Measurements from ENCODE around the gene ZNF286A. TPM values are rescaled to one million over a fixed set of nuclear protein-coding genes. Genes with fewer than 3 reads are reported as not detected.
"Not testable (repeated sequence)": the region's sequence is repeated elsewhere in the genome, so short reads cannot be mapped to it uniquely, and the experiment has no call there.

ZNF286A gene
- 10 to 100 TPM in 3 of 4 donors, 1 to 10 TPM in 1; 8.3 to 25.7 (median 22.9) TPM for total RNA-seq
- polyA plus RNA-seq = 10 to 100 TPM in 1 of 3 donors, 1 to 10 TPM in 2; 6.0 to 14.4 (median 7.9) TPM

- H3K4me1 ChIP-seq; intact Hi-C loops (cut with DNase I): not testable (repeated sequence)
- WGBS, 2 donors = 0% methylated on average over 44 of the region's 44 CpGs
These were observed at the start of gene ZNF286A for GRCh38 chr17:15699413-15699924. TSS of gene ZNF286A (plus strand) at chr17:15699752. CDS start at chr17:15700330, 578 bp downstream.

GRCh38 chr17:15649861-15650421 lies 49.6 kb upstream of the ZNF286A start:
- WGBS, 2 donors = 5 to 32% methylated on average over 6 of the region's 6 CpGs
- intact Hi-C loops (cut with DNase I) = no loop called here
- H3K36me3 ChIP-seq = no peaks in the 10 kb centered on the region
- no peak for TF ChIP-seq EP300 (IDR thresholded peaks at IDR 0.05)
- TF ChIP-seq POLR2AphosphoS5 (IDR thresholded peaks at IDR 0.05) = peak; percentile 17 to 65 (median 29)
- no peak for TF ChIP-seq CTCF (IDR thresholded peaks at IDR 0.05)
- TF ChIP-seq POLR2A (IDR thresholded peaks at IDR 0.05) = no peak
- no peaks in the 10 kb centered on the region for H3K27me3 ChIP-seq
- peak overlapping the region in 3 of 4 donors; percentile 48 to 59 (median 51) for H3K4me3 ChIP-seq
- H3K9me3 ChIP-seq = no peaks in the 10 kb centered on the region
- H3K4me1 ChIP-seq = peaks cover 0 to 43% (median 30%) of the 10 kb centered on the region in 4 donors
- H3K27ac ChIP-seq = peak overlapping the region; percentile 34 to 86 (median 76)
- peak; percentile 80 for DNase-seq

More at GRCh38 chr17:15699413-15699924, at the start of gene ZNF286A:
- H3K9me3 ChIP-seq, H3K36me3 ChIP-seq, H3K27me3 ChIP-seq: not testable (repeated sequence)
- H3K27ac ChIP-seq = peak within 1 kb of the TSS; percentile 53 to 77 (median 70)
- H3K4me3 ChIP-seq = peak within 1 kb of the TSS; percentile 42 to 62 (median 51)
- TF ChIP-seq POLR2AphosphoS5 (IDR thresholded peaks at IDR 0.05) = peak; percentile 86 to 89 (median 88)
- peak; percentile 99 for DNase-seq

GRCh38 chr17:15650741-15651582 lies 48.6 kb upstream of the ZNF286A start:
- WGBS, 2 donors = 8 to 50% methylated on average over 14 of the region's 14 CpGs
- H3K27me3 ChIP-seq = no peaks in the 10 kb centered on the region
- H3K4me1 ChIP-seq = peaks cover 0 to 34% (median 22%) of the 10 kb centered on the region in 4 donors

GRCh38 chr17:15651583-15652110 lies 47.9 kb upstream of the ZNF286A start:
- WGBS, 2 donors = 2 to 7% methylated on average over 8 of the region's 8 CpGs
- Histone ChIP-seq H3K4me1 (peaks cover 0 to 34% (median 21%) of the 10 kb centered on the region in 4 donors), H3K27me3 (no peaks in the 10 kb centered on the region), H3K4me3 (peak overlapping the region; percentile 32 to 59 (median 50)), H3K27ac (peak overlapping the region; percentile 70 to 86 (median 78)), H3K36me3 (no peaks in the 10 kb centered on the region), H3K9me3 (no peaks in the 10 kb centered on the region)
- intact Hi-C loops (cut with DNase I) = no loop called here
- no peak for TF ChIP-seq EP300 (IDR thresholded peaks at IDR 0.05)
- TF ChIP-seq CTCF (IDR thresholded peaks at IDR 0.05) = no peak
- TF ChIP-seq POLR2A (IDR thresholded peaks at IDR 0.05) = peak in 1 of 2 donors; percentile 27
- peak; percentile 35 to 89 (median 66) for TF ChIP-seq POLR2AphosphoS5 (IDR thresholded peaks at IDR 0.05)
- DNase-seq = peak; percentile 97

More at GRCh38 chr17:15650741-15651582, 48.6 kb upstream of the ZNF286A start:
- Histone ChIP-seq H3K36me3 (no peaks in the 10 kb centered on the region), H3K4me3 (peak overlapping the region; percentile 32 to 59 (median 50)), H3K9me3 (no peaks in the 10 kb centered on the region), H3K27ac (peak overlapping the region; percentile 70 to 86 (median 78))
- TF ChIP-seq EP300 (IDR thresholded peaks at IDR 0.05) (no peak), CTCF (IDR thresholded peaks at IDR 0.05) (no peak), POLR2A (IDR thresholded peaks at IDR 0.05) (no peak), POLR2AphosphoS5 (IDR thresholded peaks at IDR 0.05) (no peak)
- intact Hi-C loops (cut with DNase I) = no loop called here
- DNase-seq = peak; percentile 69
